Stimulated activated CD8-positive, alpha-beta memory T cell treated with anti-CD3 and anti-CD28 coated beads, Interleukin-15, amount 100 ng/mL, for 48 hours (primary cell): ENCODE data around the gene ISG20L2.

ENCODE experiments used
- DNase-seq, 2 donors: peaks; one replicate each; pipeline ENCODE4 v3.0.0-alpha.2; 2020; ENCODE audit warnings: low read depth in 2 of 2

The ISG20L2 gene

DNA sequence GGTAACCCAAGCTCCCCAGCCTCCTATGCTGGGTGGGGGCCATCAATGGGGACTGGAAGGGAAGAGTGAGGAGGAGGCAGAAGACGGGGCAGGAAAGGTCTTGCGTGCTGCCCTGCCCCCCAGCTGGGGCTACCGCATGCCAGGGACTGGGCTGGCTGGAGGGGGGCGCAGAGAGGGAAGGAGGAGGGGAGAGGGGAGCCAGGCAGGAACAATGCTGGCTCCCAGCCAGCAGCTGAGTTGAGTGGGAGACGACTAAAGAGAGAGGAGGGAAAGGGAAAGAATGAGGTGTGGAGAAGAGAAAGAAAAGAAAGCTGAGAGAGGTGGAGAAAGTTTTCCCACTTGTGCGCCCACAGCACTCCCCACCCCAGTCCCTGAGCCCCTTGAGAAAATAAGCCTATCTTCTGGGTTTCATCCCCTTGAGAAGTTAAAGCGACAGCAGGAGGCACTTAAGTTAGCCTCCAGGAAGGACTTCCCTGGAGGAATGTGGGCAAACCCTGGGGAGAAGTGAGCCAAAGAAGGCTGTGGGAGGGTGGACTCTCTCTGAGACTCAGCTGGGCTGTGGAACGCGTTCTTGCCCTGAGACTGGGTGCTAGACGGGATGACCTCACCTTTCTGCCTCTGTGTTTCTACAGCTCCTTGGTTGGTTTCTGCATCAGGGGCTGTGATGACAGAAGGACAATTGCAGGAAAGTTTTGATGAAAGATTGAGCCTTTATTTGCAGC is 38.5 kb downstream of the ISG20L2 start:
- DNase-seq: no peak

- peak; percentile 44 to 61 for DNase-seq
Observed at GRCh38 chr1:156689035-156689952, 39.3 kb downstream of the ISG20L2 start.

GRCh38 chr1:156684227-156684782 is 44.3 kb downstream of the ISG20L2 start:
- DNase-seq: peak in 1 of 2 donors; percentile 28

- no peak for DNase-seq
Observed at GRCh38 chr1:156682166-156682890, 46.2 kb downstream of the ISG20L2 start.

DNA sequence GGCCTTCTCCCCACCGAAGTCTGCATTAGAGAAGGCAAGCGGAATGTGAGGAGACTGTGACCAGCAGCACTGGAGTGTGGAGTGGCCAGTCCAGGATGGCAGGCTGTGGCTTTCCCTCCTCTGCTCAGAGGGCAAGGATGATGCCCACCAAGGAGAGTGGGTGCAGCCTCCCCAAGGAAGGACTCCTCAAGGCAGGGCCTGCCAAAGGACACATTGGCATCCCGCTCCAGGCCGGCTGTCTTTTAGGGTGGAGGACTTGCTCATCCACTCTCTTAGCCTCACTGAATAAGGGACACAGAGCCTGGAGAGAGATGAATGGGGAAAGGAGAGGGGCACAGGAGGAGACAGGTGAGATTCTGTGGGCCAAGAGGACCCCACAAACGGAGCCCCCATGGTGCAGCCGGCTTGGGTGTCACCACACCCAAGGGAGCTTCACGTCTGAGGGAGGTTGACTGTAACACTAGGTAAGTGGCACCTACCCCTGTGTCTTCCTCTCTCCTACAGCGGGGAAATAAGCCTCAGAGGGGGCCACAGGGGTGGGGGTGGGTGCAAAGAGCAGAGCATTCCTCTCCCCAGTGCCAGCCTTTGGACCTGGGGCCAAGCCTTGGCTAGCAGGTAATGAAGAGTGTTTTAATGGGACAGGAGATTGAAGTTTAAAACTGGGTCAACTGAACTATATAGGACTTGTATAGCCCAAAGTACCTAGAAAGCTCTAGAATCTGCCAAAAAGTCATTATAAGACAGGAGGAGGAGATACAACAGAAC is 47.2 kb downstream of the ISG20L2 start:
- DNase-seq: no peak

GRCh38 chr1:156680056-156680455 is 48.5 kb downstream of the ISG20L2 start:
- DNase-seq: no peak

DNA sequence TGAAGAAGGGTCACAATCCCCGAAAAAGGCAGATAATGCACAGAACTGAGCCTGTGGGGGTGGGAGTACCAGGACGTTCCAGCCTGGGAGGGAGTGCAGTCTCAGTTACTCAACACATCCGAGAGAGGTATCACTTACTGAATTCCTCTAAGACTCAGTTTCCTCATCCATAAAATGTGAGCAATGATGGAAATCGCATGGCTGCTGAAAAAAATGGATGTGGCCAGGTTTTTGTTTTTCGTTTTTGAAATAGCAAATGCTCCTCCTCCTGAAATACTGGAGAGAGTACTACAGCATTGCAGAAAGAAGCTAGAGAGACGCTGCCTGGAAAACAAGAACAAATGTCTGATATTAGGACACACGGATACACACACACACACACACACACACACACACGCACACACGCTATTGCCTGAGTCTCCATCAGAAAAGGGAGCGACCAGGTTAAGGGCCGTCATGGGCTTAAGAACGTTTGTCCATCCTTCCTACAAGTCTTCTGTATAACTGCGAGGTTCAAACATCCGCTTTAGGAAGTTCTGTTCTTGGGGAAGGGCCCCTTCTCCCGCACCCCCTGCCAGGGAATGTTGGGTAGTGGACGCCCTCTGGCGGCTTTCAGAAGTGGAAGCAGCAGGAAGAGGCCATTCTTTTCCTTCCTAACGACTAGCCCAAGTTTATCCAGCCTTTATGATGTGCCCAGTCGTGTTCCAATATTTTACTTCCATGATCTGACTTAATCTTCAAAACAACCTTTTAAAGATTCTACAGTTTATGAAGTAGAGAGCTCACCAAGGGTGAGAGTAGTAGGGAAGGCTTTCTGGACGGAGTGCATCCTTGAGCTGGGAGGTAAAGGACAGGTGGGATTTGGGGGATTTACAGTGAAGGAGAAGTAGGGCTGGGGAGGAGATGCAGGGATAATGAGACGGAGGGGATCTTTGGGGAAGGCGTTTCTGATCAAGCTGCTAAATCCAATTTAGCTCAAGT is 50.7 kb downstream of the ISG20L2 start:
- no peak for DNase-seq

- no peak for DNase-seq
Observed at GRCh38 chr1:156676820-156677615, 51.5 kb downstream of the ISG20L2 start, which contains the start of gene NES. Gene NES, minus strand, starts transcription at chr1:156677407. Its CDS starts 143 bp downstream, at chr1:156677264.

DNA sequence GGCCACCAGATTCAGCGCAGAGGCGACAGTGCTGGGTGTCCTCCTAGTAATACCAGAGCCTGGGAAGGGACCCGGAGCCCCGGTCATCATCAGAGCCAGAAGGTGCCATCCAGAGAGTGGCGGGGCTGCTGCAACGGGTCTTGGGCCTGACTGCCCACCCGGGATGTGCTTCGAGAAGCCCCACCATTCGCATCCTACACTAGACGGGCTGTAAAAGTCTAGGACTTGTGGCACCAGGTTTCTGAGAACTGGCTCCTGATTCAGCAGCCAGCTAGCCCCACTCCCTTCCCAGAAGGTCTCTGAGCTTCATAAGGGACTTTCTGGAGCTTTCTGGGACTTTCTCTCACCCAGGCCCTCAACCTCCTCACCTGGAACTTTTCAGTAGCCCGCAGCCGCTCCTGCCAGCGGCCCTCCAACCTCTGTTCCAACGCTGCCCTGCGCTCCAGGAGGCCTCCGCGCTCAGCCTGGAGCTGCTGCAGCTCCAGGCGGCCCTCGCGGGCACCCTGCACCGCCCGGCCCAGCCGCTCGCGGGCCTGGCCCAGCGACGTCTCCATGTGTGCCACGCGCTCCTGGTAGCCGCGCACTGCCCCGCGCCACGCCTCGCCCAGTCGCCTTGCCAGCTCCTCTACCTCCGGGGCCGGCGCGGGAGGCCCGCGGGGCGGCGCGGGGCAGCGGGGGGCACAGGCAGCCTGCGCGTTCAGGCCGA is 52.3 kb downstream of the ISG20L2 start:
- DNase-seq: no peak

GRCh38 chr1:156675210-156676113 is 53.1 kb downstream of the ISG20L2 start:
- no peak for DNase-seq

DNA sequence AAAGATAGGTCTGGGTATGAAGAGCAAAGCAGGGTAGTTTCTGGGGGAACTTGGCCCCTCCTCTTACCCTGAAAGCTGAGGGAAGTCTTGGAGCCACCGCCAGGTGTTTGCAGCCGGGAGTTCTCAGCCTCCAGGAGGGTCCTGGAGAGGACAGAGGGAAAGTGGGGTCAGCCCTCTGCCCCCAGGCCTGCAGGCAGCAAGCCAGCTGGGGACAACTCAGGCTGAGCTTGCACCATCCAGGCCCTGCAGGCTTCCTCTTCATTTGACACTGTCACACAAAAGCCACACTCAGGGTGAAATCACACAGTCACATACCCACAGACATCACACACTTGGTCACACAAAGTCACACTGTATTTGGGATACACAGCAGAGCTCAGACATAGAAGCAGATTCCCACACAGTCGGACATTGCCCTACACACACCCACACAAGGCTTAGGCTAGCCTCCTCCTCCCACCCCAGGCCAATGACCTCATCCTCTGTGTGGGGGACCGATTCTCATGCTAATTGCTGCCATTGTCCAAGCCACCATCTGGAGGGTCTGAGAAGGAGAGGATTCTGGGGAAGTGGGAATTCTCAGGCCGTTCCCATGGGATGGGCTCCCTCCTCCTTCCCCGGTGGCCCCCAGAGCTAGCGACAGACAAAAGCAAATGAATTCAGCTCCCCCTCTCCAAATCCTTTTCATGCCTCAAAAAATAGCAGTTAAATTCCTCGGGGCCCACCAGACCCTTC is 55.0 kb downstream of the ISG20L2 start:
- no peak for DNase-seq
